DOHH2 (cell line): Measurements from ENCODE around the gene IER5L.
"Not testable (repeated sequence)": the region's sequence is repeated elsewhere in the genome, so short reads cannot be mapped to it uniquely, and the experiment has no call there.

Experiments
- EZH2phosphoT487 ChIP-seq: fragments of 200-600 bp; sonication (generic); IDR thresholded peaks from 2 replicates; pipeline ENCODE4 v1.6.1; 2017; ENCODE audit warnings: borderline replicate concordance, mild to moderate bottlenecking, antibody characterized with exemption, low read length, moderate library complexity, mixed read lengths
- TF ChIP-seq, protein P1 (sequence below): fragments of 200-600 bp; sonication (generic); IDR thresholded peaks from one replicate; pipeline ENCODE4 v1.5.1; 2014; ENCODE audit warnings: antibody characterized with exemption, mild to moderate bottlenecking, low read depth, low read length; ENCODE audit not compliant: poor library complexity, severe bottlenecking

- TF ChIP-seq, protein P1, sequence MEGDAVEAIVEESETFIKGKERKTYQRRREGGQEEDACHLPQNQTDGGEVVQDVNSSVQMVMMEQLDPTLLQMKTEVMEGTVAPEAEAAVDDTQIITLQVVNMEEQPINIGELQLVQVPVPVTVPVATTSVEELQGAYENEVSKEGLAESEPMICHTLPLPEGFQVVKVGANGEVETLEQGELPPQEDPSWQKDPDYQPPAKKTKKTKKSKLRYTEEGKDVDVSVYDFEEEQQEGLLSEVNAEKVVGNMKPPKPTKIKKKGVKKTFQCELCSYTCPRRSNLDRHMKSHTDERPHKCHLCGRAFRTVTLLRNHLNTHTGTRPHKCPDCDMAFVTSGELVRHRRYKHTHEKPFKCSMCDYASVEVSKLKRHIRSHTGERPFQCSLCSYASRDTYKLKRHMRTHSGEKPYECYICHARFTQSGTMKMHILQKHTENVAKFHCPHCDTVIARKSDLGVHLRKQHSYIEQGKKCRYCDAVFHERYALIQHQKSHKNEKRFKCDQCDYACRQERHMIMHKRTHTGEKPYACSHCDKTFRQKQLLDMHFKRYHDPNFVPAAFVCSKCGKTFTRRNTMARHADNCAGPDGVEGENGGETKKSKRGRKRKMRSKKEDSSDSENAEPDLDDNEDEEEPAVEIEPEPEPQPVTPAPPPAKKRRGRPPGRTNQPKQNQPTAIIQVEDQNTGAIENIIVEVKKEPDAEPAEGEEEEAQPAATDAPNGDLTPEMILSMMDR = not testable (repeated sequence)
- not testable (repeated sequence) for TF ChIP-seq EZH2phosphoT487
These were observed 11.9 kb upstream of the IER5L start for GRCh38 chr9:129189971-129190370.
